ENCODE results near the gene TMEM214. TPM values are rescaled to one million over a fixed set of nuclear protein-coding genes. Genes with fewer than 3 reads are reported as not detected.

TMEM214 gene
- total RNA-seq, 1 donor from 2014 or later, result 74.1 TPM

GRCh38 chr2:26989156-26989555 is 43.6 kb upstream of the TMEM214 start:
- no peak overlapping the region for H3K4me3 ChIP-seq
- intact Hi-C loops (cut with DNase I), result no loop called here
- TF ChIP-seq CTCF (IDR thresholded peaks at IDR 0.05), result no peak
- H3K27me3 ChIP-seq, result no peaks in the 10 kb centered on the region
- H3K4me1 ChIP-seq, result no peaks in the 10 kb centered on the region
- H3K36me3 ChIP-seq, result no peaks in the 10 kb centered on the region
- no peaks in the 10 kb centered on the region for H3K9me3 ChIP-seq
- DNase-seq (ENCODE audit: low spot score in 2 of 2), result no peak
- H3K27ac ChIP-seq, result no peak overlapping the region

- no peak overlapping the region for H3K27ac ChIP-seq
- H3K9me3 ChIP-seq, result no peaks in the 10 kb centered on the region
- no peaks in the 10 kb centered on the region for H3K27me3 ChIP-seq
- H3K4me3 ChIP-seq, result no peak overlapping the region
- intact Hi-C loops (cut with DNase I), result no loop called here
- no peaks in the 10 kb centered on the region for H3K36me3 ChIP-seq
- DNase-seq (ENCODE audit: low spot score in 2 of 2), result no peak
- no peaks in the 10 kb centered on the region for H3K4me1 ChIP-seq
- TF ChIP-seq CTCF (IDR thresholded peaks at IDR 0.05), result no peak
Measured at GRCh38 chr2:26991717-26992116, 41.0 kb upstream of the TMEM214 start.

GRCh38 chr2:26993768-26994167 is 39.0 kb upstream of the TMEM214 start:
- no peak for DNase-seq (ENCODE audit: low spot score in 2 of 2)
- Histone ChIP-seq H3K27me3 (no peaks in the 10 kb centered on the region), H3K4me1 (no peaks in the 10 kb centered on the region), H3K36me3 (no peaks in the 10 kb centered on the region), H3K9me3 (no peaks in the 10 kb centered on the region), H3K27ac (no peak overlapping the region), H3K4me3 (no peak overlapping the region)
- TF ChIP-seq CTCF (IDR thresholded peaks at IDR 0.05), result no peak
- intact Hi-C loops (cut with DNase I), result no loop called here

- no peaks in the 10 kb centered on the region for H3K27me3 ChIP-seq
- H3K9me3 ChIP-seq, result no peaks in the 10 kb centered on the region
- no peak overlapping the region for H3K4me3 ChIP-seq
- no peaks in the 10 kb centered on the region for H3K36me3 ChIP-seq
- intact Hi-C loops (cut with DNase I), result no loop called here
- no peak for DNase-seq (ENCODE audit: low spot score in 2 of 2)
- TF ChIP-seq CTCF (IDR thresholded peaks at IDR 0.05), result no peak
- no peak overlapping the region for H3K27ac ChIP-seq
- no peaks in the 10 kb centered on the region for H3K4me1 ChIP-seq
Measured at GRCh38 chr2:26994983-26995382, 37.8 kb upstream of the TMEM214 start.

GRCh38 chr2:26997394-26997793 is 35.4 kb upstream of the TMEM214 start:
- no peak overlapping the region for H3K27ac ChIP-seq
- no peak overlapping the region for H3K4me3 ChIP-seq
- H3K4me1 ChIP-seq, result no peaks in the 10 kb centered on the region
- H3K36me3 ChIP-seq, result no peaks in the 10 kb centered on the region
- no peak for DNase-seq (ENCODE audit: low spot score in 2 of 2)
- intact Hi-C loops (cut with DNase I), result no loop called here
- TF ChIP-seq CTCF (IDR thresholded peaks at IDR 0.05), result no peak
- no peaks in the 10 kb centered on the region for H3K27me3 ChIP-seq
- H3K9me3 ChIP-seq, result no peaks in the 10 kb centered on the region

GRCh38 chr2:26998323-26998722 is 34.4 kb upstream of the TMEM214 start:
- no peaks in the 10 kb centered on the region for H3K36me3 ChIP-seq
- TF ChIP-seq CTCF (IDR thresholded peaks at IDR 0.05), result no peak
- no peaks in the 10 kb centered on the region for H3K4me1 ChIP-seq
- H3K4me3 ChIP-seq, result no peak overlapping the region
- no peaks in the 10 kb centered on the region for H3K27me3 ChIP-seq
- DNase-seq (ENCODE audit: low spot score in 2 of 2), result no peak
- H3K9me3 ChIP-seq, result no peaks in the 10 kb centered on the region
- intact Hi-C loops (cut with DNase I), result no loop called here
- H3K27ac ChIP-seq, result no peak overlapping the region
